GM18508 (cell line): Measurements from ENCODE around the gene EXOC6B.
"Not testable (repeated sequence)": the region's sequence is repeated elsewhere in the genome, so short reads cannot be mapped to it uniquely, and the experiment has no call there.

ENCODE experiments used
- ATAC-seq: cut with Tn5 transposase; IDR thresholded peaks from one replicate; pipeline ENCODE4 v1.9.1; 2021; ENCODE audit warnings: moderate number of reproducible peaks; ENCODE audit not compliant: insufficient read depth, unreplicated experiment

Gene EXOC6B

DNA sequence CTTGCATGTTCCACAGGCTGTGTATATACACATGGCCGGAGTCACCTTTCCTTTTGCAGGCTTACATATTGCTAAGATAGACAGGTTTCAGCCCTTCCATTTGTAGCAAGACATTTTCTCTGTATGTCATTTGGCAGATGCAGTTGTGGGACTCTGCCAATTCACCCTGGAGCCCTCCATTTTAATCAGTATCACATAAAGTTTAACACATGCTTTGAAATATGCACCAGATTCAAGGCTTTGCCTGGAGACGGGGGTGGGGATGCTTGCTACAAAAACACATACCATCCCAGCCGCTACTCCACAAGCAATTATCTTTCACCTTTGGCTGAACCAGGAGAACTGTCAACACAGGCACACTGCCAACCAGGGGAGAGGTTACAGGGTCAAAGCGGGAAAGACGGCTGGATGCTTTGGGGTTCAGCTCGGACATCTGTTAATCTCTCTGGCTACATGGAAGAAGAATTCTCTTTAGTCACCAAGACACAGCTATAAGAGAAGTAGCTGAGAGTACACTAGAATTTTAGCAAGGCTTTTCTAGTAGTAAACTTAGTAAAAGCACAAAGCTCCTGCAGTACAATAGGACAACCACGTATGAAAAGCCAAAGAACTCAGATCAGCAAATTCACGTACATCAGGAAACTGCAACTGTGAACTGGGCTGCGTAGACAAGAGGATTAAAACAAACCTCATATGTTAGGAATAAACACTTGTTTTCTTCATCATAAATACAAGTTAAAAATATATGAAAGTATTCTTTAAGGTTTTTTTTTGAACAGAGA lies 130.9 kb downstream of the EXOC6B start:
- ATAC-seq, result no peak

DNA sequence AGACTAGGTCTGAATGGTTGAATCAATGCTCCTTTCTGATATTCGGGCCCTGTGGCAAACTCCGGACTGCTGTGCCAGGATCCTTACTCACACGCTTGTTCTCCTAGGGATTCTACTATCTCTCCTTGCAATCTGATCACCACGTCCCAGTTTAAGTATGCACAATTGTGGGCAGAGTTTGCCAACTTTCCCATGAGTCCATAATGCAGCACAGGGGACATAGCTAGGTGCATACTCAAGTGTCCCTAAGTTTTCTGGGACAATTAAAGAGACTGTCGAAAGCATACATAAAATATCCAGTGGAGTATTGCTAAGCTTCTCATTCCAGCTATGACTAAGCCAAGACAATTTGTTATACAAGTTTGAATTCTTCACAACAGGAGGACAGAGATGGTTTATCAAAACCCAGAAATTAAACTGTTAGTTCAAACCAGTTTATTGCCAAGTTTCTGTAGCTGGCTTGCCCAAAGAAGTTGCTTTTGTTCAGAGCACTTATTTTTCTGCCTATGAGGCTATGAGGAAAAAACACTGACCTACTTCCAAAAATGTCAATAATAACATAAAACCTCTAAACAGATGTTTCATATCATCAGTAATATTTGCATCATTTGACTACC lies 136.1 kb downstream of the EXOC6B start:
- no peak for ATAC-seq

GRCh38 chr2:72685638-72686213 lies 140.1 kb downstream of the EXOC6B start:
- ATAC-seq, result no peak

DNA sequence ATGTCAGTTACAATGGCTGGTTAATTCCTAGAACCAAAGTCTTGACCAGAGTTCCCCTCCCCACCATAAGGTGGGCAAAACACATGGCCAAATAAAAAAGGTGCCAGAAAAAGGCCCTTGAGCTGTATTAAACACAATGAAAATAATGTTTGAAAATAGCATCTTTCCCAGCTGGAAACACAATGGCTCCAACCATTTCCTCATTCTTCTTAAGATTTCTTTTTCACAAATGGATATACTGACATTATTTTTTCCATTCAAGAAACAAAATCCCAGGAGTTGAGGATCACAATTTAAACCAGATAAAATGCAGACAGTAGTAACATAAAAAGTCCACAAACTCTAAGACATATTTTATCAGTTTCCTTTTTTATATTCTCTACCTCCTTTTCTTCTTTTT lies 143.8 kb downstream of the EXOC6B start:
- no peak for ATAC-seq

DNA sequence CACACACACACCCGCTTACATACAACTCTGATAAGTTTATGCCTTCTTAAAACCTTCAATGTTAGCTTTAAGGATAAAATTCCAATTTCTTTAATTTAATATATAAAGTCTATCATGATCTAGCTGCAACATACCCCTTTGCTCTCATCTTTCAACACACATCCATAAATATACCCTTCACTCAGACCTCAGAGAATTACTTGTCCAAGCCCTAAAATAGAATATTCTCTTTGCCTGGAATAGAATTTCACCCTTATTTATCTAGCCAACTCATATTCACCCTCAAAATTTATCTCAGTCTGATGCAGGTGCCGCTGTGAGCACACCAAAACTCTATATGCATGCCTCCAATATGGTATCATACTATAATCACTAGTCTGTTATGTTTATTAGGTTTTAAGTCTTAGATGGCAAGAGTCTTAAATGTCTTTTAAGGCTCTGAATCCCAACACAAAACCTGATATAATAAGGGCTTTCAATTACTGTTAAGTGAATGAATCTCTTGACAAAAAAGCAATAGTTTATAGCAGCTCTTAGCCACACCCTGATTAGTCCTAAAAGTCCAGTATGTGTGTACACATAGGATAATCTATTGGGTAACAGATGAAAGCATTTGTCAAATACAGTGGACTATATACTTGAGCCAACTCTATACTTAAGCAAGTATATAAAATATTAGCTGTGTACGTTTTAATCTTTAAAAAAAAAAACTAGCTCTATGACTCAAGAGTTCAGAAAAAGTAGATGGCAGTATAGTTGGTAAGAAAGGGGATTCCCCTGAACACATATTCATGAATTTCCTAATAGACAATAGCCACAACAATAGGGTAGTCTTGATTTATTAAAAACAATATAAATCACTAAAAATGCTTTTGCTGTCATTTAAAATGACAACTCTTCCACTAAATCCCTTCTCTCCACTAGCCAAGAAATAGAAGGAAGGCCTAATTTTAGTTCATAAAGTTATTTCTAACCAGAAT lies 144.5 kb downstream of the EXOC6B start:
- ATAC-seq, result no peak

DNA sequence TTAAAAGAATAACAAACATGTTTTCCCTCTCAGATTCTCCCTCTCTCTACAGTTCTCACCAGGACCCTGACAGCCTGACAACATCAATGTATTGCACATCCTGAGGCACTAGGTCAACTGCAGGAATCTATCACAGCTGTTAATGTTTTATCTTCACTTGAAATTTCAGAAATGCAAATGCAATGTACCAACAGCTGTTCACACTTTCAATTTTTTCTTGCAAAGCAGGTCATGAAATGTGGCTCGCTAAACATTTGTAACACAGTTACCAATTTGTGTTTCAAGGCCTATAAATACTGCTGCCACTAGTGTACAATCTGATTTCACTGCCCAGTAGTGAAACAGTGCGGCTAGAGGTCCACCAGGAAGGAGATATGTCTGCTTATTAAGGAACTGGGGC lies 147.8 kb downstream of the EXOC6B start:
- peak; percentile 56 for ATAC-seq

DNA sequence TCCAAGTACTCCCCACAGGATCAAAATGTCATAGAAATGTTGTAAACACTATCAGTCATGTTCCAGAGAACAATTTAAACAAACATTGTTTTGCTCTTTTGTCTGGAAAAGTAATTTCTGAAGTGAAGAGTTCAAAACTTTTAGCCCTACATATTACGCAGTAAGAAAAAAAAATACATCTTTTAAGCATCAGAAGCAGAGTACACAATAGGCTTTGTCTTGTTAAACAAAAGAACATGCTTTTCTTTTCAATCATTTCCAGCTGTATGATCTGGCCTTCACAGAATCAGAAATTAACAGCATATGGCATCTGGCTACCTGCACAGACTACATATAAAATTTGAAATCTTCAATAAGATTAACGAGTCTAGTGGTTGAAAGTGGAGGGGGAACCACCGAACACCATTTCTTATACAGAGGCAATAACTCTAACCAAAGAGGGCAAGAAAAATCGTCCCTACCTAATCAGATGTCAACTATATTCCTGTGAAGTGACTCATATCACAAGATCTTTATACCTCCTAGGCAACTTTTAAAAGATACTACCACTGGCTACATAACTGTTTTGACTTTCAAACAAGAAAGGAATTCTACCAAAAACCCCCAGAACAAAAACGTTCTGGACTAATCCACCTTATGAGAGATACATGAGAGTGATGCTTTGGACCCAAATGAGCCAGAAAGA lies 149.3 kb downstream of the EXOC6B start:
- ATAC-seq, result no peak

DNA sequence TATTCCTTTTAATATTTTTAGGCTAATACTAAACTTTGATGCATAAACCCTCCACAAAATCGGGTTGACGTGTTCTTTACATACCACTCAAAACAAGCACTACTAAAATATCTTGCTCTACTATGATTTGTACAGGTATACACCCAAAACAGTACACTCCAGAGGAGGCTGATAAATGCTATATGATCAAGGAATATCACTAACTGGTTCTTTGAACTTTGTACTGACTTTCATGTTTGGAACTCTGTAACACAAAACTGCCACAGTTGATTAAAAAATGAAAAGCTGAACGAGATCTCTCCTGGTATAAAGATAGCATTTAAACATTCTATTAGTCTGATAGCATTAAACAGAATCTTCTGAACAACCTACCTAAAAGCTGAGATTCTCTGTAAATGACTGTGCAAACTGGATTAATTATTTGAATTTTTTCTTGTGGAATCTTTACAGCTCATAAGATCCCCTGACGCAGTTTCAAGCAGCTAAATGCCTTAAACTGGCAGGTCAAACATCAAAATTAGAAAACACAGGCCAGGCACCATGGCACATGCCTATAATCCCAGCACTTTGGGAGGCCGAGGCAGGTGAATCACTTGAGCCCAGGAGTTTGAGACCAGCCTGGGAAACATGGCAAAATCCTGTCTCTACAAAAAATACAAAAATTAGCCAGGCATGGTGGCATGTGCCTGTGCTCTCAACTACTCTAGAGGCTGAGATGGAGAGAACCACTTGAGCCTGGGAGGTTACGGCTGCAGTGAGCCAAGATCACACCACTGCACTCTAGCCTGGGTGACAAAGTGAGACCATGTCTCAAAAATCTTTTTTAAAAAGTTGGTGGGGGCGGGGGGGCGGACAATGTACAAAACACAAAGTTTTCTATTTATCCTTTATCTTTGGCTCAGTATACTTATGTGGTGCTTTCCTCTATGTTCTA lies 150.6 kb downstream of the EXOC6B start:
- no peak for ATAC-seq

GRCh38 chr2:72673279-72673678 lies 152.6 kb downstream of the EXOC6B start:
- ATAC-seq, result no peak

DNA sequence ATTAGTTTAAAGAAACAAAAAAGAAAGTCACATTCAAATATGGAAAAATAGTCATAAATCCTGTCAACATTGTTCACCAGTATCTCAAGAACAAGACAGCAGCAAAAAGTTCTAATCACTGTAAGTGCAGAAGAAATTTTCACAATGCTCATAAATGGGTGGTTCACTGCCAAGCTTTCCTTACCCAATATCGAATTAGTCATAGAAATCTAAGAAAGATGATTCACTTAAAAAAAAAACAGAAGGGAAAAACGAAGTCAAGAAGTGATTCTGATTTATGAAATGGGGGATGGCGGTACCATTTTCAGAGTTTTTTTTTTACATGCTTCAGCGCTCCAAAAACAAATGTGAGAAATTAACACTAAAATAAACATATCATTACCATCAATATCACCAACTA lies 156.7 kb downstream of the EXOC6B start:
- ATAC-seq, result no peak

DNA sequence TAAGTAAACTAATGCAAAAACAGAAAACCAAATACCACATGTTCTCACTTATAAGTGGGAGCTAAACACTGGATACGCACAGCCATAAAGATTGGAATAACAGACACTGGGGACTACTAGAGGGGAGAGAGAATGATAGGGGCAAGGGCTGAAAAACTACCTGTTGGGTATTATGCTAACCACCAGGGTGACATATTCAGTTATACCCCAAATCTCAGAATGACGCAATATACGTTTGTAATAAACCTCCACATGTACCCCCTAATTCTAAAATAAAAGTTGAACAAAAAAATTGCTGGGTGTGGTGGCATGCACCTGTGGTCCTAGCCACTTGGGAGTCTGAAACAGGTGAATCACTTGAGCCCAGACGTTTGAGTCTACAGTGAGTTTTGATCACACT lies 157.2 kb downstream of the EXOC6B start:
- ATAC-seq, result no peak

GRCh38 chr2:72665448-72665847 lies 160.4 kb downstream of the EXOC6B start:
- ATAC-seq, result no peak

DNA sequence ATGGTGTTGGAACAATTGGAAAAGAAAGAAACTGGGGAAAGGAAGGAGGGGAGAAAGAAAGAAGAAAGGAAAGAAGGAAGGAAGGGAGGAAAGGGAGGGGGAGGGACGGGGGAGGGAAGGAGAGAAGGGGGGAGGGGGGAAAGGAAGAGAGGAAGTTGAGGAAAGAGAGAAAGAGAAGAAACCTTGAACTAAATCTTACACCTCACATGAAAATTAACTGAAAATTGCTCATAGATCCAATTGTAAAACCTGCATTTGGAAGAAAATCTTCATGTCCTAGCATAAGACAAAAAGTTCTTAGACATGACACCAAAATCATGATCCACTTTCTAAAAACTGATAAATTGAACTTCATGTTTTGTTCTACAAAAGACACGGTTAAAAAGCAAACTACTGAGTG lies 163.8 kb downstream of the EXOC6B start:
- ATAC-seq, result no peak

DNA sequence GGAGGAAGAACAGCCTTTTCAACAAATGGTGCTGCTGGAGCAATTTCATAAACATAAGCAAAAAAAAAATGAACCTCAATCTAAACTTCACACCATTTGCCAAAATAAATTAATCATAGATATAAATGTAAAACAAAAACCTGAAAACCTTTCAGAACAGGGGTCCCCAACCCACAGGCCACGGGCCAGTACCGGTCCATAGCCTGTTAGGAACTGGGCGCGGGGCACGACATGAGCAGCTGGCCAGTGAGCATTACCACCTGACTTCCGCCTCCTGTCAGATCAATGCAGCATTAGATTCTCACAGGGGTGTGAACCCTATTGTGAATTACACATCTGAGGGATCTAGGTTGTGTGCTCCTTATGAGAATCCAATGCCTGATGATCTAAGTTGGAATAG lies 176.0 kb downstream of the EXOC6B start:
- ATAC-seq, result no peak

DNA sequence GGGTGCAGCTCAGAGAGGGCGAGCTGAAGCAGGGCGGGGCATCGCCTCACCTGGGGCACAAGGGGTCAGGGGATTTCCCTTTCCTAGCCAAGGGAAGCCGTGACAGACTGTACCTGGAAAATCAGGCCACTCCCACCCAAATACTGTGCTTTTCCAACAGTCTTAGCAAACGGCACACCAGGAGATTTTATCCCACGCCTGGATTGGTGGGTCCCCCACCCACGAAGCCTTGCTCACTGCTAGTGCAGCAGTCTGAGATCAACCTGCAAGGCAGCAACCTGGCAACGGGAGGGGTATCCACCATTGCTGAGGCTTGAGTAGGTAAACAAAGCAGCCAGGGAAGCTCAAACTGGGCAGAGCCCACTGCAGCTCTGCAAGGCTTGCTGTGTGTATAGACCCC lies 184.6 kb downstream of the EXOC6B start:
- ATAC-seq, result not testable (repeated sequence)

DNA sequence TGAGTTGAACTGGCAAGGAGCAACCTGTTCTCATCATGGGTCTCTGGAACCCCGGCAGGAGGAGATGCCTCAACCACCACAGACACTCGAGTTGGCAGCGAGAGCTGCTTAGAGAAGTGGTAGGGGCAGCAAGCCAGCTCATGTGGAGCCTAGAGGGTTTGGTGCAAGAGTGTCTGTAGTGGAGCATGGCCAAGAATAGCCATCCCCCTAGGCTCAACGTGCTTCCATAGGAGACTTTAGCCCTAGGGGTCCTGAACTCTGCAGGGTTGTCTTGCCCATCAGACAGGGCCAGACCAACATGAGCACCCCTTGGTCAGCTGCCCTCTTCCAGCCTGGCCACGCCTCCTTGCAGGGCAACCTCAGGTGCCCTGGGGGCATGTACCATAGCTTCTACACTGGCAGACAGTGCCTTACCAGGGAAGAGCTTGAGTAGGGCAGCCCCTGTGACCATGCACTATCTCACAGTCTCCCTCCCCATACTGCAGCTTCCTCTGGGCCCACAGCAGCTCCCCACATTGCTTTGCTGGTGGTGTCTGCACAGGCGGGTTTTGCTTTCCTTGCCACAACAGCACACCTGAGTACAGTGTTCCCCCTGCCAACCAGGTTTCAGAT lies 187.1 kb downstream of the EXOC6B start:
- no peak for ATAC-seq

GRCh38 chr2:72636210-72636609 lies 189.6 kb downstream of the EXOC6B start:
- no peak for ATAC-seq

DNA sequence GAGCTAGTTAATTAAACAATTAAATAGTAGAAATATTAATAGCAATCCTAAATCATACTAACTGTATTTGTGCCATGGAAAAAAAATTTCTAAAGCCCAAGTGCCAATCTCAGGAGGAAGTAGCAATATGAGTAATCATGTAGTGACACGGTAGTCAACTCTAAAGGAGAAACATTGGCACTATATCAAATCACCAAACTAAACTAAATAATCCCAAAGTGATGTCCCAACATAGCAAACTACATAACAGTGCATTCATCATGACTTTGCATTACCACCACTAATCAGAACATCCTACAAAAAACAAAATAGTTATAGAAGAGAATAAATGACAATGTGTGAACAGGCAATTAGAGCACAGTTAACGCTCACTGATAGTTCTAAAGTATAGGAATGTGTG lies 195.1 kb downstream of the EXOC6B start:
- no peak for ATAC-seq

DNA sequence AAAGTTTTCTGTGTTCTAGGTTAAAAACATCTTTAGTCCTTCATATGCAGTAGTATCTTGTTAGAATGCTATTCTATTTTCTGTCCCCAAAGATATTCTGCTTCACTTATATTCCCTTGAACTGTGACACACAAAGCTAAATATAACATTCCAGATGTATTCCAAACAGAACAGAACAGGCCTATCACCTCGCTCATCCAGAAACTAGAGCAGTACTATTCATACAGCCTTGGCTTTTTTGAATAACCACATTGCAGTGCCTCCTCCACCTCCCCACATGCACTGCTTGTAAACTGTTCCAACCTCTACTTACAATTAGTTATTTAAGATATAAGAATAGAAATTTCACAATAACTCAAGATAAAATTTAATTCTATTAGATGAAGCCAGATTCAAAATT lies 196.8 kb downstream of the EXOC6B start:
- no peak for ATAC-seq
